Fibroblast of the conjunctiva (primary cell): Measurements from ENCODE around the gene ERRFI1.
"Not testable (repeated sequence)": the region's sequence is repeated elsewhere in the genome, so short reads cannot be mapped to it uniquely, and the experiment has no call there.

Experiments used
- DNase-seq: peaks from one replicate; pipeline ENCODE4 v3.0.0-alpha.2; 2010; ENCODE audit warnings: low read depth

Gene ERRFI1

DNA sequence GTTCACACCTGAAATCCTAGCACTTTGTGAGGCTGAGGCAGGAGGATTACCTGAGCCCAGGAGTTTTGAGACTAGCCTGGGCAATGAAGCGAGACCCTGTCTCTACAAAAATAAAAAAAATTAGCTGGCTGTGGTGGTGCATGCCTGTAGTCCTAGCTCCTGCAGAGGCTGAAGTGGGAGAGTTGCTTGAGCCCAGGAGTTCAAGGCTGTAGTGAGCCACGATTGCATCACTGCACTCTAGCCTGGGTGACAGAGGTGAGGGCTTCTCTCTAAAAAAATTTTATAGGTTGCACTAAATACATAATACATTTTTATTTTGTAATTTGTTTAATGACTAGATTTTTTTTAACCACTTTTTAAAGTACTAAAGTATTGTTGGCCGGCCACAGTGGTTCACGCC is 58.5 kb downstream of the ERRFI1 start:
- DNase-seq, result no peak

DNA sequence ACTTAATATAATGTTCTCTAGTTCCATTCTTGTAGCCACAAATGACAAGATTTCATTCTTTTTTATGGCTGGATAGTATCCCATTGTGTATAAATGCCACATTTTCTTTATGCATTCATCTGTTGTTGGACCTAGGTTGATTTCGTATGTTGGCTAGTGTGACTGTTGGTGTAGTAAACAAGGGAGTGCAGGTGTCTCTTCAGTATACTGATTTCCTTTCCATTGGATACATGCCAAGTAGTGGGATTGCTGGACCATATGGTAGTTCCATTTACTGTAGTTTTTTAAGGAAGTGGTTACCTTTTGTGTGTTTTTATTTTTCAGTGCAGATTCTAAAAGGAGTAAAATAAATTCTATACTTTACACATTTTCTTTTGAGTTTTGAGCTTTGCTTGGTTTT is 58.9 kb downstream of the ERRFI1 start:
- DNase-seq, result no peak

DNA sequence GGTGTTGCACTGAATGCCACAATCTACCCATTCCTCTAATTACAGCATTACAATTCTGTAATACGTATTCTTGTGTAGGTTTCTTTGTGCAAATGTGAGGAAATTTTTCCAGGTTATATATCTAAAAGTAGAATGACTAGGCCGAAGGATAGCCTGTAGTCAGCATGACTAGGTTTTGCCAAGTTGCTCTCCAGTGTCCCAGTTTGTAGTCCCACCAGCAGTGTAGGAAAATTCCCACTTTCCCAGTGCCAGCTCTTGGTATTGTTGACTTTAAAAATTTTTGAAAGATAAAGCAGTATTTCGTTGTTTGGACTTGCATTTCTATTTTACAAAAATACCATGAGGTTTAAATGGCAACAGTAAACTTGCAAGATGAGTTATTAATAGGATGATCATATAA is 61.6 kb downstream of the ERRFI1 start:
- no peak for DNase-seq

DNA sequence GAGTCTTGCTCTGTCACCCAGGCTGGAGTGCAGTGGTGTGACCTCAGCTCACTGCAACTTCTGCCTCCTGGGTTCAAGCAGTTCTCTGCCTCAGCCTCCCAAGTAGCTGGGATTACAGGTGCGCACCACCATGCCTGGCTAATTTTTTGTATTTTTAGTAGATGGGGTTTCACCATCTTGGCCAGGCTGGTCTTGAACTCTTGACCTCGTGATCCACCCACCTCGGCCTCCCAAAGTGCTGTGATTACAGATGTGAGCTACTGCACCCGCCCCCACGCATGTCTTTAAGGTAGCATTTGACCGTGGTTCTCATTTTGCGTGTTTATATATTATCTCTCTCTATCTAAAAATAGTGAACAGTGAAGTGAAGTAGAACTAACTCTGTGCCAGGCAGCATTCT is 62.3 kb downstream of the ERRFI1 start:
- not testable (repeated sequence) for DNase-seq

DNA sequence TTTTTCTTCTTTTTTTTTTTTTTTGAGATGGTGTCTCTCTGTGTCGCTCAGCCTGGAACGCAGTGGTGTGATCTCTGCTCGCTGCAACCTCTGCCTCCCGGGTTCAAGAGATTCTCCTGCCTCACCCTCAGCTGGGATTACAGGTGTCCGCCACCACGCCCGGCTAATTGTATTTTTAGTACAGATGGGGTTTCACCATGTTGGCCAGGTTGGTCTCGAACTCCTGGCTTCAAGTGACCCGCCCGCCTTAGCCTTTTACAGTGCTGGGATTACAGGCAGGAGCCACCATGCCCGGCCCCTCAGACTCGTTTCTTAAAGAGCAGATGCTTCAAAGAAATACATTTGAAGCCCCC is 62.8 kb downstream of the ERRFI1 start:
- not testable (repeated sequence) for DNase-seq

DNA sequence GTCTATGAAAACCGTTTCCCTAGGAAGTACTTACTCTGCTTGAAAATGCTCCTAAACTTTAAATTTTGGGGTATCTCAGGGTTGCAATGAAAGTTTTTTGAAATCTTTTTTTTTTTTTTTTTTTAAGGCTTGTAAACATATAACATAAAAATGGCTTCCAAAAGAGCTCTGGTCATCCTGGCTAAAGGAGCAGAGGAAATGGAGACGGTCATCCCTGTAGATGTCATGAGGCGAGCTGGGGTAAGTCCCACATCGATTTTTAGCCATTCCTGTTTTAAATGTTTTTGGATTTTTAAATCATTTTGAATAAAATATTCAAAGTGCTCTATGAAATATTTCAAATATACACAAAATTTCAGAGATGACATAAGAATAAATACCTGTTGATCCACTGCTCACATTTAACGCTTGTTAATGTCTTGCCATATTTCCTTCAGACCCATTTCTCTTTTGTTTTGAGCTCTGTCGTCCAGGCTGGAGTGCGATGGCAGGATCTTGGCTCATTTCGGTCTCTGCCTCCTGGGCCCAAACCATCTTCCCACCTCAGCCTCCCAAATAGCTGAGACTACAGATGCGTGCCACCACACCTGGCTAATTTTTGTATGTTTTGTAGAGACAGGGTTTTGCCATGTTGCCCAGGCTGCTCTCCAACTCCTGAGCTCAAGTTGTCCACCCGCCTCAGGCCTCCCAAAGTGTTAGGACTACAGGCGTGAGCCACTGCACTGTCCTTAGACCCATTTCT is 63.3 kb downstream of the ERRFI1 start:
- no peak for DNase-seq

DNA sequence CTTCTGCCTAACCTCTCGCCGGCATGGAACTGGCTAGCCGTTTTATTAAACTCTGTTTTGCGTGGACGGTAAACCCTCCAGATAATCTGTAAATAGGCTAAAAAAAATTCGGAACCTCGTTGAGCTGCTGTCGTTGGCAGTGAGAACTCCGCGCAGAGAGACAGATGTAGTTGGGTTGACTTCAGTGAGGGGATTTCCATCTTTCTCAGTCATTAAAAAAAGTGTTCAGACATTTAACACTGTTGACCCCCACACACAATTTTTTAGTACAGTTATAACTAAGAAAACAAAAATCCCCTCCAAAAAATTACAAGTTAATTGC is 64.1 kb downstream of the ERRFI1 start:
- no peak for DNase-seq
